GM06990 (cell line): ENCODE data around the gene MRPL22.

Experiments
- DNase-seq: peaks from one replicate; pipeline ENCODE4 v3.0.0-alpha.2; 2011; ENCODE audit not compliant: insufficient read length; ENCODE audit errors: extremely low read depth
- H3K27me3 ChIP-seq: replicated peaks from 2 replicates; pipeline ENCODE4 v1.6.0; 2011; ENCODE audit warnings: low read length; ENCODE audit not compliant: control insufficient read depth, insufficient read depth
- H3K36me3 ChIP-seq: 2 replicates; pipeline ENCODE4 v1.5.1; 2011; ENCODE audit warnings: low read length; ENCODE audit not compliant: control insufficient read depth, insufficient read depth
- H3K4me3 ChIP-seq: replicated peaks from 2 replicates; pipeline ENCODE4 v1.5.1; 2011; ENCODE audit warnings: low read depth, mild to moderate bottlenecking, control low read depth, low read length
- TF ChIP-seq, protein P1 (sequence below): IDR thresholded peaks from 2 replicates; pipeline ENCODE4 v1.5.1; 2011; ENCODE audit warnings: low read length, control low read depth, mild to moderate bottlenecking, inconsistent platforms; ENCODE audit not compliant: insufficient read depth, poor library complexity, severe bottlenecking

MRPL22 gene

DNA sequence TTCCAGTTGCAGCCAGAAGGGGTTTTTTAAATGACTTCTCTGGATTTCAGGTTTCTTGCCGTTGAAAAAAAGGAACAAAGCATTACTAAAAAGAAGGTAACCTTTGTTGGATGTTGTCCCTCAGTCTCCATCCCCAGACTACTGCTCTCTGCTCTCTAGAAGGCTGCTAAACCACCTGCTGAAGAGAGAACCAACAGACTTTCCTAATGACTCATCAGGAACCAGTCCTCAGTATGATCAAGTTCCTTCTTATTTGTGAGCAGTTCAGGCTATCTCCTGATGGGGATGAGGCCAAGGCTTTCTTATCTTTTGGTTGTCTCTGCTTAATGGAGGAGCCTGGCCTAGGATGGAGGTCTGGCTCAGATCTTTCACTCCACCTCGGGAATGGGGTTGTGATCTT is 76.7 kb downstream of the MRPL22 start:
- Histone ChIP-seq H3K27me3 (no peaks in the 10 kb centered on the region), H3K36me3 (no peaks in the 10 kb centered on the region), H3K4me3 (no peak overlapping the region)
- DNase-seq, result no peak
- TF ChIP-seq, protein P1, sequence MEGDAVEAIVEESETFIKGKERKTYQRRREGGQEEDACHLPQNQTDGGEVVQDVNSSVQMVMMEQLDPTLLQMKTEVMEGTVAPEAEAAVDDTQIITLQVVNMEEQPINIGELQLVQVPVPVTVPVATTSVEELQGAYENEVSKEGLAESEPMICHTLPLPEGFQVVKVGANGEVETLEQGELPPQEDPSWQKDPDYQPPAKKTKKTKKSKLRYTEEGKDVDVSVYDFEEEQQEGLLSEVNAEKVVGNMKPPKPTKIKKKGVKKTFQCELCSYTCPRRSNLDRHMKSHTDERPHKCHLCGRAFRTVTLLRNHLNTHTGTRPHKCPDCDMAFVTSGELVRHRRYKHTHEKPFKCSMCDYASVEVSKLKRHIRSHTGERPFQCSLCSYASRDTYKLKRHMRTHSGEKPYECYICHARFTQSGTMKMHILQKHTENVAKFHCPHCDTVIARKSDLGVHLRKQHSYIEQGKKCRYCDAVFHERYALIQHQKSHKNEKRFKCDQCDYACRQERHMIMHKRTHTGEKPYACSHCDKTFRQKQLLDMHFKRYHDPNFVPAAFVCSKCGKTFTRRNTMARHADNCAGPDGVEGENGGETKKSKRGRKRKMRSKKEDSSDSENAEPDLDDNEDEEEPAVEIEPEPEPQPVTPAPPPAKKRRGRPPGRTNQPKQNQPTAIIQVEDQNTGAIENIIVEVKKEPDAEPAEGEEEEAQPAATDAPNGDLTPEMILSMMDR, result no peak
